8988T (cell line): ENCODE data around the gene AKAP12.

Source experiments
- DNase-seq: peaks from one replicate; pipeline ENCODE4 v3.0.0; 2011

Gene AKAP12, protein sequence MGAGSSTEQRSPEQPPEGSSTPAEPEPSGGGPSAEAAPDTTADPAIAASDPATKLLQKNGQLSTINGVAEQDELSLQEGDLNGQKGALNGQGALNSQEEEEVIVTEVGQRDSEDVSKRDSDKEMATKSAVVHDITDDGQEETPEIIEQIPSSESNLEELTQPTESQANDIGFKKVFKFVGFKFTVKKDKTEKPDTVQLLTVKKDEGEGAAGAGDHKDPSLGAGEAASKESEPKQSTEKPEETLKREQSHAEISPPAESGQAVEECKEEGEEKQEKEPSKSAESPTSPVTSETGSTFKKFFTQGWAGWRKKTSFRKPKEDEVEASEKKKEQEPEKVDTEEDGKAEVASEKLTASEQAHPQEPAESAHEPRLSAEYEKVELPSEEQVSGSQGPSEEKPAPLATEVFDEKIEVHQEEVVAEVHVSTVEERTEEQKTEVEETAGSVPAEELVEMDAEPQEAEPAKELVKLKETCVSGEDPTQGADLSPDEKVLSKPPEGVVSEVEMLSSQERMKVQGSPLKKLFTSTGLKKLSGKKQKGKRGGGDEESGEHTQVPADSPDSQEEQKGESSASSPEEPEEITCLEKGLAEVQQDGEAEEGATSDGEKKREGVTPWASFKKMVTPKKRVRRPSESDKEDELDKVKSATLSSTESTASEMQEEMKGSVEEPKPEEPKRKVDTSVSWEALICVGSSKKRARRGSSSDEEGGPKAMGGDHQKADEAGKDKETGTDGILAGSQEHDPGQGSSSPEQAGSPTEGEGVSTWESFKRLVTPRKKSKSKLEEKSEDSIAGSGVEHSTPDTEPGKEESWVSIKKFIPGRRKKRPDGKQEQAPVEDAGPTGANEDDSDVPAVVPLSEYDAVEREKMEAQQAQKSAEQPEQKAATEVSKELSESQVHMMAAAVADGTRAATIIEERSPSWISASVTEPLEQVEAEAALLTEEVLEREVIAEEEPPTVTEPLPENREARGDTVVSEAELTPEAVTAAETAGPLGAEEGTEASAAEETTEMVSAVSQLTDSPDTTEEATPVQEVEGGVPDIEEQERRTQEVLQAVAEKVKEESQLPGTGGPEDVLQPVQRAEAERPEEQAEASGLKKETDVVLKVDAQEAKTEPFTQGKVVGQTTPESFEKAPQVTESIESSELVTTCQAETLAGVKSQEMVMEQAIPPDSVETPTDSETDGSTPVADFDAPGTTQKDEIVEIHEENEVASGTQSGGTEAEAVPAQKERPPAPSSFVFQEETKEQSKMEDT (N-terminal part only)

GRCh38 chr6:151239603-151240035, at the start of gene AKAP12:
AKAP12 (plus strand) TSS chr6:151239967; CDS start chr6:151240563, 596 bp downstream.
- DNase-seq = no peak

- DNase-seq = no peak
Measured at GRCh38 chr6:151191527-151191926, 48.2 kb upstream of the AKAP12 start.

- no peak for DNase-seq
Measured at GRCh38 chr6:151196555-151196954, 43.2 kb upstream of the AKAP12 start.

GRCh38 chr6:151197556-151197955, 42.2 kb upstream of the AKAP12 start:
- DNase-seq = no peak

GRCh38 chr6:151199991-151200390, 39.8 kb upstream of the AKAP12 start:
- no peak for DNase-seq

DNA sequence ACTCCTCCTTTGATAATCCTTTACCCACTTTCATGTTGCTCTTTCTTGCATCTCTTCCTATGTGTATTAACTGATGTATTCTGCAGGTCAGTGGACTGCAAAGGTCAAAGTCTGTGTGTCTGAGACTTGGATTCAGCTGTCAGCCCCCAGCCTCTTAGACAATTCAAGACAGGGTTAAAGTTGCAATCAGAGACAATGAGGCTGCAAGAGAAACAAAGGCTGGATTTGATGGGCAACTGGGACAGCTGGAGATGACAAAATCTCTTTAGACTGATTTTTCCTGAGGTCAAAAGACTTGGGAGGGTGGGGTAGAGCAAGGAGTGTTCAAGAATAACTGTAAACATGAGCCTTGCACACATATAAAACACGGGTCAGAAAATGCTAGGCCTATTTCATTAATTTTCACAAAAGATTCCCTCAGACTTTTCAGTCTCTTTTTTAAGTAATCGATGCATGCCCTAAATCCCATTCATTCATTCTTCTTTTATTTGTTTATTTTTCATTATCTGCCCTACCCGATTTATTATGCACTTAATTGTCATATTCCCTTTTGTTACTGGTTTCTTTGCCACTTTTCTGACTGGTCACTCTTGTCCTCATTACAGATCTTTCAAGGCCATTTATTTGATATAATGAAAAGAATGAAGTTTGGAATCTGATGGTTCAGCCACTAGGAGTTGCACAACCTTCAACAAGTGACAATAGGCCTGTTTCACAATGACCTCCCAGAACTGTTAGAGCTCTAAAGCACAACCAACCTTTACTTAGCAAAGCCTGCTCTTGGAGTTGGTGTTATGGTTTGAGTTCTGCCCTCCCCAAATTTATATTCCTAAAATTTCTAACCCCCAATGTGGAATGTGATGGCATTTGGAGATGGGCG, 33.8 kb upstream of the AKAP12 start:
- no peak for DNase-seq

DNA sequence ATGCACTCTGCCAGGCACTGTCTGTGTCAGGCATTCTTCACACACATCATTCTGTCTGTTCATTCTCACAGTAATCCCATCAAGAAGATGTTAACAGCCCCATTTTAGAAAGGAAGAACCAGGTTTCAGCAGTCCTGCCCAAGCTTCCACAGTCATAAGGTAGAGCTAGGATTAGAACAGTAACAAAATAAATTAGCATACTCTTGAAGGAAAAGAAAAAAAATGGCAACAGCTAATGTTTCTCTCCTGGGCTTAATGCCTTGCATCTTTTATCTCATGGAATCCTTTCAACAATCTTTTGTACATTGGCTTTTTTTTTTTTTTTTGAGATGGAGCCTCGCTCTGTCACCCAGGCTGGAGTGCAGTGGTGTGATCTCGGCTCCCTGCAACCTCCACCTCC, 32.1 kb upstream of the AKAP12 start:
- DNase-seq = no peak

GRCh38 chr6:151209071-151209831, 30.5 kb upstream of the AKAP12 start:
- DNase-seq = no peak

- no peak for DNase-seq
Measured at GRCh38 chr6:151211075-151211474, 28.7 kb upstream of the AKAP12 start.

DNA sequence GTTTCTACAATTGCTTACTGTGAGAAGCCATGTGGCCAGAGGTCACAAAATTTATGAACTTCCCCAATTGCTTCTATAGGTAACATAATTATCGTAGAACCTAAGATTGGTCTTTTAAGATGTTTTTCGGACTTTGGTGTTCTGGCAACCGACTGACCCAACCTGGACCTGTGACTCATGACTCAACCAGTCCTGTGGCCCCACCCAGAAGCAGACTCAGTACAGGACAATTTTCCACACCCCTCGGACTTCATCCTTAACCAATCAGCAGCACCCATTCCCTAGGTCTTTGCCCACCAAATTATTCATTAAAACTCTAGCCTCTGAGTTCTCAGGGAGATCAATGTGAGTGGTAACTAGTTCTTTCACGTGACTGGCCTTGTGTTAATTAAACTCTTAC, 26.4 kb upstream of the AKAP12 start:
- no peak for DNase-seq

DNA sequence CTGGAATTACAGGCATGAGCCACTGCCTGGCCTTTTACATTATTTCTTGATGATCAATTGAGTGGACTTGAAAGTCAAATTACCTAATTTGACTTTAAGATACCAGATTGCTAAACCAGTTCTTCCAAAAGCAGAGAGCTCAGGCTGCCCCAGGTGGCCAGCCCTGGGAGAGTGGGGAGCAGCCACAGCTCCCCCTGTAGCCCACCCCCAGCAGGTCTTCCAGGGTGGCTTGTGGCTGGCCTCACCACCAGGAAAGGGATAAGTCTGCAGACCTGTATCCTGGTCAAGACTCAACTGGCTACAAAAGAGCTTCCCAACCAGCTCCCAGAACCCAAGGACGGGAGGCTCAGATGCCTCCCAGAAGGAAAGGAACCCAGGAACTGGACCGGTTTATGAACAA, 23.8 kb upstream of the AKAP12 start:
- DNase-seq = no peak

- no peak for DNase-seq
Measured at GRCh38 chr6:151216804-151217203, 23.0 kb upstream of the AKAP12 start.

GRCh38 chr6:151219192-151219591, 20.6 kb upstream of the AKAP12 start:
- DNase-seq = no peak

GRCh38 chr6:151224076-151224475, 15.7 kb upstream of the AKAP12 start:
- no peak for DNase-seq

- no peak for DNase-seq
Measured at GRCh38 chr6:151225919-151226318, 13.8 kb upstream of the AKAP12 start.

- no peak for DNase-seq
Measured at GRCh38 chr6:151228788-151229400, 10.9 kb upstream of the AKAP12 start.

DNA sequence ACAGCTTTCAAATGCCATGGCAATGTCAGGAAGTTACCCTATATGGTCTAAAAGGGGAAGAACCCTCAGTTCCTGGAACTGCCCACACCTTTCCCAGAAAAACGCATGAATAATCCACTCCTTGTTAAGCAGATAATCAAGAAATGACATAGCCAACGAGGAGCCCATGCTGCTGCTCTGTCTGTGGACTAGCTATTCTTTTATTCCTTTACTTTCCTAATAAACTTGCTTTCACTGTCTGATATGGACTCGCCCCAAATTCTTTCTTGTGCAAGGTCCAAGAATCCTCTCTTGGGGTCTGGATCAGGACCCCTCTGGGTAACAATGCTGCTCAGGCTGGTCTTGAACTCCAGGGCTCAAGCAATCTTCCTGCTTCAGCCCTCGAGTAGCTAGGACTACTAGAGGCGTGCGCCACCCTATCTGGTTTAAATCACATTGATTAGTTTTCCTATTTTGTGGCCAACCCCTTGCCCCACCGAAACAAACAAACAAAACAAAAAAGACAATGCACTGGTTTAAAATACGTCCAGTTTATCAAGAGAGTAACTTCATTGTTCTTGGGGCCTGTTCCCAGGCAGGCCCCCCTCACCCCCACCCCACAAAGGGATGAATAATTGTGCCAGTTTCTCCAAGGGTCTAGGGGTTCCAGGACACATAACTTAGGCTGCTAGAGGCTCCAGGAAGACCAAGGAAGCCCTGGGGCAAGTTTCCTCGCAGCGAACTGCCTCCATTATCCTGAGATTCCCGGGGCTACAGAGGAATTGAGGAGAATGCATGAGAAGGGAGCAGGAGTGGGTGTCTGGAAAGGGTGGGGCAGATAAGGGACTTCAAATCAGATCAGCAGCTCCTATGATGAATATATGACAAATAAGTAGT, 10.1 kb upstream of the AKAP12 start:
- DNase-seq = no peak

DNA sequence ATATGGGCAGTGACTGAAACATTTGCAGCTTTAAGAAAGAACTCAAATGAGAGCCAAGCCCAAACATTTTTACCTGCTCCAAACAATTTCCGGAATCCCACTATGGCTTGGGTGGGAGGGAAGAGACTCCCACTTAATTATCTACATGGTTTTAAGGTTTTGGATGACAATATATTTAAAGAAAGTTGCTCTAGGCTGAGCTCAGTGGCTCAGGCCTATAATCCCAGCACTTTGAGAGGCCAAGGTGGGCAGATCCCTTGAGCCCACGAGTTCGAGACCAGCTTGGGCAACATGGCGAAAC, 9.5 kb upstream of the AKAP12 start:
- no peak for DNase-seq

GRCh38 chr6:151232899-151233298, 6.9 kb upstream of the AKAP12 start:
- no peak for DNase-seq

- no peak for DNase-seq
Measured at GRCh38 chr6:151233731-151234130, 6.0 kb upstream of the AKAP12 start.
